HG03520 (cell line): Measurements from ENCODE around the gene NBPF11.
"Not testable (repeated sequence)": the region's sequence is repeated elsewhere in the genome, so short reads cannot be mapped to it uniquely, and the experiment has no call there.

Experiments used
- ATAC-seq: cut with Tn5 transposase; IDR thresholded peaks from one replicate; pipeline ENCODE4 v1.9.1; 2021; ENCODE audit warnings: mild to moderate bottlenecking, moderate library complexity; ENCODE audit not compliant: unreplicated experiment

NBPF11 gene

GRCh38 chr1:148150014-148150413, 2.1 kb downstream of the NBPF11 start:
- ATAC-seq: not testable (repeated sequence)

GRCh38 chr1:148149050-148149815, 2.8 kb downstream of the NBPF11 start:
- ATAC-seq: not testable (repeated sequence)

DNA sequence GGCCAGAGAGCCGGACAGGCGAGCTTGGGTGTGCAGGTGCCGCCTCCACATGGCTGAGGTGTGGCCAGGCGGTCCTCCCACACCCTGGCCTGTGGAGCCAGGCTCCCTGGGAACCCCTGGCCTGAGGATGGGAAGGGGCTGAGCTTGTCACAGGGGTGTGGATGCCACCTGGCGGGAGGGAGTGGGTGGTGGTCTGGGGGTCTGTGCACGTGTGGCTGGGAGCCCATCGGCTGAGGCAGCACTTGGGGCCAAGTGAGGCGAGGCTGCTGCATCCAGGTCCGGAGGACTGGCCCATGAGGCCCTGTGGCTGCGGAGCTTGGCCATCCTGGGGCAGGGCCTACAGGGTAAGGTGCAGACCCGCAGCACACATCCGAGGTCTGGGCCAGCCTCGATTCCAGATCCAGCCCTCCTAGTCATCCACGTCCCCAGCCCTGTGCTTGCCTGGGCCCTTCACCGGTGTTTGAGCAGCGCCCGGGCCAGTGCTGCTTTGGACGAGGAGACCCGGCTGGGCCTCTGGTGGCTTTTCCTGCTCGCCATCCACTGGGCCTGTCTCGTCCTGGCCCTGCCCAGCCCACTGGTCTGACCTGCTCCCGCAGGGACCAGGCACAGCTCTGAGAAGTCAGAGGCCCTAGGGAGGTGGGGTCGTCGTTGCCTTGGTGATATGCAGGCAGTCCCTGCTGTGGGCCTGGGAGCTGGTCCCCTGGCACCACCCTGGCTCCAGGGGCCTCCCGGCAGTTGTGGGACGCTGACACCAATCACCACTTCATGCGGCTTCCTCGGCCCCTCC, 4.8 kb downstream of the NBPF11 start:
- ATAC-seq: not testable (repeated sequence)

GRCh38 chr1:148146191-148146997, 5.7 kb downstream of the NBPF11 start:
- ATAC-seq: not testable (repeated sequence)

DNA sequence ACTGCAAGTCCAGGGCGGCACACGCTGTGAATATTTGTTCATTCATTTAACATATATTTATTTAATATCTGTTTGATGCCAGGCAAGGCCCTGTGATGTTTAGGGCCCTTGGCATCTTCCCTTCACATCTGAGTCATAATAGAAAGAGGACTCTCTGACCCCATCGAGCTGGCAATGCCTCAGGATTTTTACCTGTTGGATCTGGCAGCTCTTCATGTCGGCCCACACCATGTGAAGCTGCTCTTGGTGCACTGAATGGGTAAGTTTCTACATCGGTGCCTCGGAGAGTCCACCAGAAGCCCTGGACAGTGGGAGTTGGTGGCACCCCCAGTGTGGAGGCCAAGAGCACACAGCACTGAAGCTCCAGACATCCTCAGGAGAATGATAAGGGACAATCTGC, 8.9 kb downstream of the NBPF11 start:
- not testable (repeated sequence) for ATAC-seq

- ATAC-seq: not testable (repeated sequence)
Measured at GRCh38 chr1:148141936-148142335, 10.1 kb downstream of the NBPF11 start.

- ATAC-seq: not testable (repeated sequence)
Measured at GRCh38 chr1:148138606-148139005, 13.5 kb downstream of the NBPF11 start.

DNA sequence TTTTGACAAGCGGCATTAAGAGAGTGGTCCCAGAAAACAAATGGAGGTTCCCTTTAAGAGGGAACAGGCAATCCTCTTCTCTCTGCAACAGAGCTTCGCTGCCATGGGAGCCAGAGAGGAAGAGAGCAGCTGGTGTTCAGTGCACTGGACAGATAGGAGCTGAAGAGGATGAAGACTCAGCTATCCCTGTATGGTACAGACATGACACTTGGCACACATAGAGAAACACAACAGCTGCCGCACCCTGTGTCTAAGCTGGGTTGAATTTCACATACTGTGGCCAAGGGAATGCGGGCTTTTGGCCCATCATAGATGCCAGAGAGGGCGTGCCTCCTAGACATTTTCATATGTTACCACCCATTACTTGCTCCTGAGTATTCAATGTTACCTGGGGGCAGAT, 29.7 kb downstream of the NBPF11 start:
- ATAC-seq: not testable (repeated sequence)

DNA sequence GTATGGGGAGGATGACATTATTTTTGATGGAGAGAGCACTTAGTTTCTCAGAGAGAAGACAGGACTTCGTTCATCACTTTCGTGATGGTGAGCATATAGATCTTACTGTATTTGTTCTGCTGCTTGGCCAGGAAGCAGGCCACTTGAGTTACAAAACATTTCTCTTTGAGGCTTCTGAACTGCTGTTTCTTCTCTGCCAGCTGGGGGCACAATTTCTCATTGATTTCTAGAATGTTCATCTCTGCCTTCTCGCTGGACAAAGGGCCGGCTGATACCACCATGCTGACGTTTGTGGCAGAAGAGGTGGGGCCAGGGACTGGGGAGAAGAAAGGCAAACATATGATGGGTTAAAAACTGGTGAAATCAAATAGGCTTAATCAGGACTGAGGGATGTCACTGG, 31.7 kb downstream of the NBPF11 start:
- ATAC-seq: not testable (repeated sequence)

- not testable (repeated sequence) for ATAC-seq
Measured at GRCh38 chr1:148095732-148096131, 56.3 kb downstream of the NBPF11 start.

DNA sequence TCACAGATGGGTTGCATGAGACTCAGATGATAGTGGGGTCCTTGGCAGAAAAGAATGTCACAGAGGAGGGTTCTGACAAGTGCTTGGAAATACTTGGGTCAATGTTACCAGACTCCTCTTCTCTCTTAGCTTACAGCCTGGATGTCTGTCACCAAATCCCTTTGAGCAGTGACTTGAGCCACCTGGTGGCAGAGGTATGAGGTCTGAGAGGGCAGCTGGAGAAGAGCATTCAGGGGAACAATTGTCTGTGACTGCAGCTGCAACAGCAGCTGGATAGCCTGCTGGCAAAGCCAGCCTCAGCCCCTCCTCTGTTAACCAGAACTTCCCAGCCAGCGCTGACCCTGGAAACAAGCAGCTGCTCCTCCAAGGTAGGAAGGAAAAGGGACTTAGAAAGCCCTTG, 65.9 kb downstream of the NBPF11 start:
- not testable (repeated sequence) for ATAC-seq

DNA sequence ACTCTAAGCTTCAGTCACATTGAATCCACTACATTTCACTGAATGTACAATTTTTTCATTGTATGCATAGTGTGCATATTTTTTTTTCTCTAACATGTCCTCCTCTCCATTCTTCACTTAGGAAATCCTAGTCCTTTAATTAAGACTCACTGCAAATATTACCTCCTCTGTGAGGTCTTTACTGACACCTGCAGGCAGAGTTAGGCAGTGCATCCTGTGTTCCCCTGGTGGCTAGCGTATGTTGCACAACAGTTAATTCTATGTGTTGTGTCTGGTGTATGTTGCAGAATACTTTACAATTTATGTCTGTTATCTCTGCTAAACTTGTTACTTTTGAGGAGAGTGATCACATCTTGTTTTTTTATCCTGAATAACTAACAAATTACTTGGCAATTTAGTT, 70.9 kb downstream of the NBPF11 start:
- ATAC-seq: not testable (repeated sequence)

DNA sequence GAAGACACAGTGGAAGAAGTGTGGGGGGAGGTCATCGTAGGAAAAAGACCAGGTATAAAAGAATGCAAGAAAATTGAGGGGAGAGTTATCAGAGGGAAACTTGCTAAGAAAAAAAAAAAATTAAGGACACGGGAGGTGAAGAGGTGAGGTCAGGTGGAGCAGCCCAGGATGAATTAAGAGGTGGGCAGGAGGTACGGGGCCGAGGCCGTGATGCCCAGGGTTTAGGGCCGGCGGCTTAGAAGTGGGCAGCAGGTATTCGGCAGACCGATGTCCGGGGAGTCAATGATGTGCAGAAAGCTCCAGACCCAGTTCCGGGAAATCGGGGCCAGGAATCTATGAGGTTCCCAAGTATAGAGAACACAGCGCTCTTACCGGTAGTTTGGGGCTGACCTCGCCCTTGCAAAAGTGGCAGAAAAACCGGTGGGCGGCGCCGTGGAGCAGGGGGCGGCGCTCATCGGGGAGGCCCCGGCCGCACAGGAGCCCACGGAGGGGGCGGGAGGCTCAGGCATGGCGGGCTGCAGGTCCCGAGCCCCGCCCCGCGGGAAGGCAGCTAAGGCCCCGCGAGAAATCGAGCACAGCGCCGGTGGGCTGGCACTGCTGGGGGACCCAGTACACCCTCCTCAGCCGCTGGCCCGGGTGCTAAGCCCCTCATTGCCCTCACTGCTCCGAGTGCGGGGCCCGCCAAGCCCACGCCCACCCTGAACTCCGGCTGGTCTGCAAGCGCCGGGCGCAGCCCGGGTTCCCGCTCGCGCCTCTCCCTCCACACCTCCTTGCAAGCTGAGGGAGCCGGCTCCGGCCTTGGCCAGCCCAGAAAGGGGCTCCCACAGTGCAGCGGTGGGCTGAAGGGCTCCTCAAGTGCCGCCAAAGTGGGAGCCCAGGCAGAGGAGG, 73.2 kb downstream of the NBPF11 start:
- not testable (repeated sequence) for ATAC-seq

GRCh38 chr1:148078090-148078489, 74.0 kb downstream of the NBPF11 start:
- not testable (repeated sequence) for ATAC-seq

DNA sequence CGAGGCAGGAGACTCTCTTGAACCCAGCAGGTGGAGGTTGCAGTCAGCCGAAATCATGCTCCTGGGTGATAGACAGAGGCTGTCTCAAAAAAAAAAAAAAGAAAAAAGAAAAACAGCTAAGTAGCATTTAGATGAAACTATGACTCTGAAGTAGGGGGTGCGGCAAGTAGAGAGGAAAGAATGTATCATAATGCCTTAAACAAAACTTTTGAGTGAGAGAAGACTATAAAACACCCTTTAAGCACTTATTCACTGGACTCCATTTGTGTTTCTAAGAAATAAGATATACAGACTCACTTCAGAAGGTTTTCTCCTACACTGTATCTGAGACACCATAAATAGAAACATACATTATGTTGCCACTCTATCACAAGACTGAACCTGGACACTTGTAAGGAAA, 74.6 kb downstream of the NBPF11 start:
- not testable (repeated sequence) for ATAC-seq

GRCh38 chr1:148073392-148073791, 78.7 kb downstream of the NBPF11 start:
- not testable (repeated sequence) for ATAC-seq

DNA sequence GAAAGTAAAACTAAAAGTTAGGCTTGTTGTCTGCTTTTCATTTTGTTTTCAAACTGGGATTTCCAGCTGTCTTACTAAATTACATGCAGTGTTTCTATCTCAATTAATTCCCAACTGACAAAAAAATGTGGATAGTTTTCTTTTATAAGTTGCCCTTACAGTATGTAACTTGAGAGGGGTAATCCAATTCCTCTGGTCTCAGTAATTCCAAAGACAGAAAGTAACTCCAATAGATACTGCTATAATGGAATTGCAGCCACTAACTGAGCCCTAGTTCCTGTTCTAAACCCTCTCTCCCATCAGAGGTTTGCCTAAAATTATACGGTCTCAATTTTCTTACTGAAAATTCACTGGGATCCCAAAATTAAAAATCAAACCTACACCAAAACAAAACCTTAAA, 83.5 kb downstream of the NBPF11 start:
- ATAC-seq: not testable (repeated sequence)

DNA sequence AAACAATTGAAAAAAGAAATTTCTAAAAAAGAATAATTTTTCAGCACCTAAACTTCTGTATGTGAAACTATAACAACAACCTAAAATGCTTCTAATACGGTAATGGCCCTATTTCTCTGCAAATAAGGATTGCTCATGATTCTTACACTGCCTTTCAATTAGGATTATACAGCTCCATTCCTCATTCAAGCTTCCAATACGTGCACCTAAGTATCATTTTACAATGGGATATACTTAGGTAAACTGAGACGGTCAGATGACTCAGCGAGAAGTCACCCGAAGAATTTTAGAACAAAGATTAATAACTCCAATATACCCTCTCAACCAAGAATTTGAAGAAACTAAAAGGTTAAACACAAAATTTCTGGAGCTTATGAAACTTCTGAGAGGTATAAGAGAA, 83.9 kb downstream of the NBPF11 start:
- ATAC-seq: not testable (repeated sequence)

GRCh38 chr1:148060294-148060701, 91.8 kb downstream of the NBPF11 start:
- ATAC-seq: not testable (repeated sequence)

DNA sequence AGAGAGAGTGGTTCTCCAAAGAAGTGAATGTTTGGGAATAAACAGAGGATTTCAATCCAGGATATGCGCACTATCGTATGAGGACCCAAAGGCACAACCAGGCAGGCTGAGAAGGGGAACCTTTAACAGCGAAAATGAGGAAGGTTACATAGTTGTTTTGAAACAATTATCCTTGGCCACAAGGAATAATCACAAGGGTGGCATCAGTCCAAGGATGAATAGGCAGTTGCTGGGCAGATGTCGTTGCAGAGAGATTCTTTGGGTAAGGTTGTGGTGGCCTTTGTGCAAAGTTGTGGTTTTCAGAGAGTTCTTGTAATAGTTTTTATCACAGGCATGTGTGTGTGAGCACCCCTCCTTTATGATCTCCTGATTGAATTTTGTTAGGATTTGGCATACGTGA, 94.7 kb downstream of the NBPF11 start:
- not testable (repeated sequence) for ATAC-seq
